Natural killer cell (primary cell): ENCODE data around the gene AATK. TPM values are rescaled to one million over a fixed set of nuclear protein-coding genes. Genes with fewer than 3 reads are reported as not detected.

Experiments
- ATAC-seq, 3 donors: fragments of 150-1000 bp in 2 of 3; fragments of 200-7000 bp in 1 of 3; cut with Tn5 transposase; 1 replicate in 1 of 3; 2 replicates in 2 of 3; pipeline ENCODE4 v1.10.0; 2021; ENCODE audit warnings: mild to moderate bottlenecking in 2 of 3, moderate library complexity in 2 of 3
- DNase-seq, 2 donors: peaks; one replicate each; pipeline versions ENCODE4 v3.0.0 to v3.0.0-alpha.2; 2013 to 2021; ENCODE audit warnings: mixed read lengths in 1 of 2
- H3K27ac ChIP-seq: one replicate; pipeline ENCODE4 v1.5.1; 2013; ENCODE audit warnings: mild to moderate bottlenecking, low read length
- H3K27me3 ChIP-seq: one replicate; pipeline ENCODE4 v1.6.1; 2013; ENCODE audit warnings: low read length; ENCODE audit not compliant: control insufficient read depth, insufficient read depth
- H3K36me3 ChIP-seq: one replicate; pipeline ENCODE4 v1.6.1; 2013; ENCODE audit warnings: low read length; ENCODE audit not compliant: control insufficient read depth, insufficient read depth
- H3K4me1 ChIP-seq: one replicate; pipeline ENCODE4 v1.6.1; 2013; ENCODE audit warnings: low read length; ENCODE audit not compliant: control insufficient read depth, insufficient read depth
- H3K4me3 ChIP-seq: one replicate; pipeline ENCODE4 v1.5.1; 2013; ENCODE audit warnings: low read length
- H3K9me3 ChIP-seq: one replicate; pipeline ENCODE4 v1.6.1; 2013; ENCODE audit warnings: low read length; ENCODE audit not compliant: control insufficient read depth, insufficient read depth
- H3K27ac Mint-ChIP-seq, 2 donors: one replicate each; pipeline ENCODE4 v1.8.0; 2022; ENCODE audit warnings: mild to moderate bottlenecking in 2 of 2, mixed read lengths in 2 of 2, moderate library complexity in 1 of 2
- H3K27me3 Mint-ChIP-seq, 2 donors: one replicate each; pipeline ENCODE4 v1.8.0; 2022; ENCODE audit warnings: low read depth in 2 of 2, mixed read lengths in 2 of 2
- H3K36me3 Mint-ChIP-seq: one replicate; pipeline ENCODE4 v1.8.0; 2022; ENCODE audit warnings: mixed read lengths
- H3K4me1 Mint-ChIP-seq, 2 donors: one replicate each; pipeline ENCODE4 v1.8.0; 2022; ENCODE audit warnings: mixed read lengths in 2 of 2
- H3K4me3 Mint-ChIP-seq: one replicate; pipeline ENCODE4 v1.8.0; 2022; ENCODE audit warnings: mild to moderate bottlenecking, moderate library complexity, mixed read lengths
- H3K9me3 Mint-ChIP-seq, 2 donors: one replicate each; pipeline ENCODE4 v1.8.0; 2022; ENCODE audit warnings: mixed read lengths in 2 of 2
- CTCF ChIP-seq: fragments of 200-600 bp; IDR thresholded peaks from one replicate; pipeline ENCODE4 v1.8.0; 2022; ENCODE audit warnings: antibody characterized with exemption
- WGBS: methylation state at CpG from one replicate; pipeline ENCODE4 v1.1.7; 2013; ENCODE audit warnings: missing lambda C conversion rate; ENCODE audit not compliant: insufficient coverage; 5-methylcytosine and 5-hydroxymethylcytosine counted together
- intact Hi-C: fragments of 100-400 bp; cut with micrococcal nuclease; formaldehyde crosslinking; loops from one replicate; pipeline ENCODE4 v1.14.2; 2022
- total RNA-seq, 4 donors: library from RNA; stranded (reverse); fragments of 120-200 nt in 1 of 4; gene quantifications; one replicate each; pipeline versions ENCODE4 v1.2.3 to v1.2.4, GENCODE V29; 2013 to 2022

AATK gene
- total RNA-seq, 3 donors from 2014 or later (not counting 1 experiment from before 2014, with no cell fraction given): 8.5 to 13.7 (median 10.4) TPM

- Histone ChIP-seq H3K4me1 (no peaks in the 10 kb centered on the region), H3K27ac (no peak overlapping the region), H3K36me3 (no peaks in the 10 kb centered on the region), H3K4me3 (no peak overlapping the region), H3K27me3 (no peaks in the 10 kb centered on the region), H3K9me3 (no peaks in the 10 kb centered on the region)
- Mint-ChIP-seq H3K36me3 (no peaks in the 10 kb centered on the region), H3K9me3 (no peaks in the 10 kb centered on the region), H3K4me3 (no peak overlapping the region), H3K4me1 (no peaks in the 10 kb centered on the region), H3K27ac (no peak overlapping the region), H3K27me3 (no peaks in the 10 kb centered on the region)
- TF ChIP-seq CTCF: no peak
- 92% methylated on average over 23 of the region's 23 CpGs for WGBS
- DNase-seq: no peak
- intact Hi-C loops: no loop called here
- no peak for ATAC-seq
Measured at GRCh38 chr17:81069135-81069645, 96.8 kb downstream of the AATK start.

DNA sequence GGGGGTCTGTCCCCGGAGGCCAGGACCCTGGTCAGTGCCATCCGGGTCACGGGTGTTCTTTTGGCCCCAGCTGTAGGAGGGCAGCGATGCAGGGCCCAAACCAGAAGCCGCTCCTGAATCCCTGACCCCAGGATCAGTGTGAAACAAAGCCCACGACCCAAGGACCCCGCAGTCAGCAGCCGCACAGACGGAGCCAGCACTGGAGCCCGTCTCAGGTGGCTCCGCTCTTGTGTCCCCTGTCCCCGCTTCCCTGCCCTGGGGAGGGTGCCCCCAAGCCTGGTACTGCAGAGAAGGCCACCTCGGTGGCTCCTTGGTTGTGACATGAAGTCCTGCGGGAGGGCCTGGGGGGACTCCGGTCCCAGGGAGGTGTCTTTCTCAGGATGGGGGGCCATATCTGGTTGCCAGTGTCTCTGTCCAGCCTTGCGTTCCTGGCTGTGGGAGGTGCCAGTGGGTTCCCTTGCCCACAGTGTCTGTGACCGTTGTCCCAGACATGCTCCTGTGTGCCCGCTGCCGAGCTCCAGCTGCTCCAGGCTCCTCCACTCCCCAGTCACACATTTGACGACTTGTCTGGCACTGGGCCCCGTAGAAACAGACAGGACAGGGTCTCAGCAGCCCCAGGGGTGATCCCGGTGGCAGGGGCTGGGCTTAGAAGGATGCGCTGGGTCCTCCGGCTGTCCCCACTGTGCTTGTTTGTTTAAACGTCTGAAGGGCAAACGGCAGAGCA lies 97.4 kb downstream of the AATK start:
- Mint-ChIP-seq H3K27ac (no peak overlapping the region), H3K36me3 (no peaks in the 10 kb centered on the region), H3K4me1 (no peaks in the 10 kb centered on the region), H3K27me3 (no peaks in the 10 kb centered on the region), H3K4me3 (no peak overlapping the region), H3K9me3 (no peaks in the 10 kb centered on the region)
- no peak overlapping the region for H3K27ac ChIP-seq
- no peak overlapping the region for H3K4me3 ChIP-seq
- ATAC-seq (no peak), DNase-seq (no peak)
- no peaks in the 10 kb centered on the region for H3K4me1 ChIP-seq
- intact Hi-C loops: no loop called here
- H3K9me3 ChIP-seq: no peaks in the 10 kb centered on the region
- no peaks in the 10 kb centered on the region for H3K36me3 ChIP-seq
- WGBS: 91% methylated on average over 26 of the region's 26 CpGs
- no peak for TF ChIP-seq CTCF
- H3K27me3 ChIP-seq: no peaks in the 10 kb centered on the region

- ATAC-seq (no peak), DNase-seq (no peak)
- no peaks in the 10 kb centered on the region for H3K9me3 ChIP-seq
- no peak for TF ChIP-seq CTCF
- Mint-ChIP-seq H3K4me3 (no peak overlapping the region), H3K9me3 (no peaks in the 10 kb centered on the region), H3K36me3 (no peaks in the 10 kb centered on the region), H3K4me1 (no peaks in the 10 kb centered on the region), H3K27ac (no peak overlapping the region), H3K27me3 (no peaks in the 10 kb centered on the region)
- intact Hi-C loops: no loop called here
- H3K4me1 ChIP-seq: no peaks in the 10 kb centered on the region
- no peak overlapping the region for H3K27ac ChIP-seq
- WGBS: 86% methylated on average over 20 of the region's 20 CpGs
- no peaks in the 10 kb centered on the region for H3K36me3 ChIP-seq
- H3K4me3 ChIP-seq: no peak overlapping the region
- no peaks in the 10 kb centered on the region for H3K27me3 ChIP-seq
Measured at GRCh38 chr17:81067391-81067811, 98.6 kb downstream of the AATK start.

Other genes starting within 250 kb of the AATK start
- gene CHMP6, start 174.4 kb downstream of the AATK start, total RNA-seq: 10 to 100 TPM; 26.8 to 33.3 (median 33.0) TPM
- 10 to 100 TPM in 2 of 3 donors, 1 to 10 TPM in 1; 6.7 to 12.3 (median 10.4) TPM for gene BAIAP2, start 131.1 kb downstream of the AATK start, total RNA-seq
- gene PVALEF, start 714 bp downstream of the AATK start, total RNA-seq: not detected
- 10 to 100 TPM in 2 of 3 donors, 1 to 10 TPM in 1; 9.9 to 11.4 (median 10.0) TPM for gene CEP131, start 56.7 kb upstream of the AATK start, total RNA-seq
- 100 to 1,000 TPM in 2 of 3 donors, 10 to 100 TPM in 1; 89.8 to 137 (median 126) TPM for gene TEPSIN, start 72.8 kb upstream of the AATK start, total RNA-seq
- gene NDUFAF8, start 73.1 kb upstream of the AATK start, total RNA-seq: 10 to 100 TPM; 28.6 to 36.4 (median 34.9) TPM
- 100 to 1,000 TPM in 1 of 3 donors, 10 to 100 TPM in 2; 72.2 to 104 (median 90.5) TPM for gene SLC38A10, start 129.1 kb upstream of the AATK start, total RNA-seq
- 10 to 100 TPM in 1 of 3 donors, 1 to 10 TPM in 2; 2.9 to 17.3 (median 5.7) TPM for gene BAHCC1, start 229.2 kb upstream of the AATK start, total RNA-seq